Measurements from ENCODE around the gene NUDCD3.

NUDCD3 gene

GRCh38 chr7:44477938-44478337 lies 12.5 kb downstream of the NUDCD3 start:
- no peak for DNase-seq (ENCODE audit: low read depth)

- peak; percentile 34 for DNase-seq (ENCODE audit: low read depth)
Observed at GRCh38 chr7:44477063-44477830, 13.2 kb downstream of the NUDCD3 start.

GRCh38 chr7:44476313-44476712 lies 14.1 kb downstream of the NUDCD3 start:
- no peak for DNase-seq (ENCODE audit: low read depth)

DNA sequence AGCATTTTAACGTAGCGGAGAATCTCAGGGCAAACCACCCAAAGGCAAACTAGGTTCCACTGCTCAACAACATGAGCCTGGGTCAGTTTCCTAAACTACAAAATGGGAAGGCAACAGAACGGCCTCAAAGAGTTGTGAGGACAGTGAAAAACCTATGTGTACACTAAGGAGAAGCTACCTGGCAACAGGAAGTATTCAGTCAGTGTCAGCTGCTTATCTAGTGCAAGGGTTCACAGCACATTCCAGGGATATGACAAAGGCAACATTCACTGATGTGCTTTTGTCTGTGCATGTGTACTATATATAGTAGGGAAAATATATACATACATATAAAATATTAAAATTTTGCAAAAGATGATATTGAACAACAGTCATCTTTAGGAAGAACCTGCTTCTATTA lies 17.2 kb downstream of the NUDCD3 start:
- no peak for DNase-seq (ENCODE audit: low read depth)

- DNase-seq (ENCODE audit: low read depth): no peak
Observed at GRCh38 chr7:44472843-44473242, 17.6 kb downstream of the NUDCD3 start.

GRCh38 chr7:44471850-44472249 lies 18.6 kb downstream of the NUDCD3 start:
- DNase-seq (ENCODE audit: low read depth): no peak

GRCh38 chr7:44471436-44471835 lies 19.0 kb downstream of the NUDCD3 start:
- DNase-seq (ENCODE audit: low read depth): no peak

- DNase-seq (ENCODE audit: low read depth): no peak
Observed at GRCh38 chr7:44470628-44471245, 19.7 kb downstream of the NUDCD3 start.

- no peak for DNase-seq (ENCODE audit: low read depth)
Observed at GRCh38 chr7:44470135-44470479, 20.4 kb downstream of the NUDCD3 start.

DNA sequence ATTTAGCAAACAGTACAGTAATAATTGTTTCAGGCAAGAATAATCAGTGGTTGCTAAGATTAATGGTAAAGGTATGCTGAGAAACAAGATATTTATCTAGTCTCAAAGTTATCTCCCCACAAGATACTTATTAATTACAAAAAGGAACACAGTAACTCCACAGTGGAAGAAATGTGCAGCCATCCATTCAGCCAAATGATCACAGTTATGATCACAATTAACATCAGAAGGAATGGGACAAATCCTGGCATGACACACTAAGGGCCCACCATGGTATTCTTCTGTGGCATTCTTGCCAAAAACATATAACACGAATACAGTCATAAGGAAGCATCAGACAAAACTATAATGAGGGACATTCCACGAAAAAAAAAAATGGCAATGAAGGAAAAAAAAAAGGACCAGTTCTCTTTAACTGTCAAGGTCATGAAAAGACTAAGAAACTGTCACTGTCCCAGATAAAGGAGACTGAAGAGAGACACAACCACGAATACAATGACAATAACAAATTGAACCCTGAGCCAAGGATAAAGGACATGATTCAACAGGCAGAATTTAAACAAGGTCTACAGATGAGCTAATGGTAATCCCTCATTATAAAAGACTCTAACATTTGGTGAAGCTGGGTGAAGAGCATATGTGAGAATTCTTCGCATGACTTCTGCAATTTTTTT lies 20.9 kb downstream of the NUDCD3 start:
- no peak for DNase-seq (ENCODE audit: low read depth)

- no peak for DNase-seq (ENCODE audit: low read depth)
Observed at GRCh38 chr7:44467217-44467548, 23.3 kb downstream of the NUDCD3 start.

DNA sequence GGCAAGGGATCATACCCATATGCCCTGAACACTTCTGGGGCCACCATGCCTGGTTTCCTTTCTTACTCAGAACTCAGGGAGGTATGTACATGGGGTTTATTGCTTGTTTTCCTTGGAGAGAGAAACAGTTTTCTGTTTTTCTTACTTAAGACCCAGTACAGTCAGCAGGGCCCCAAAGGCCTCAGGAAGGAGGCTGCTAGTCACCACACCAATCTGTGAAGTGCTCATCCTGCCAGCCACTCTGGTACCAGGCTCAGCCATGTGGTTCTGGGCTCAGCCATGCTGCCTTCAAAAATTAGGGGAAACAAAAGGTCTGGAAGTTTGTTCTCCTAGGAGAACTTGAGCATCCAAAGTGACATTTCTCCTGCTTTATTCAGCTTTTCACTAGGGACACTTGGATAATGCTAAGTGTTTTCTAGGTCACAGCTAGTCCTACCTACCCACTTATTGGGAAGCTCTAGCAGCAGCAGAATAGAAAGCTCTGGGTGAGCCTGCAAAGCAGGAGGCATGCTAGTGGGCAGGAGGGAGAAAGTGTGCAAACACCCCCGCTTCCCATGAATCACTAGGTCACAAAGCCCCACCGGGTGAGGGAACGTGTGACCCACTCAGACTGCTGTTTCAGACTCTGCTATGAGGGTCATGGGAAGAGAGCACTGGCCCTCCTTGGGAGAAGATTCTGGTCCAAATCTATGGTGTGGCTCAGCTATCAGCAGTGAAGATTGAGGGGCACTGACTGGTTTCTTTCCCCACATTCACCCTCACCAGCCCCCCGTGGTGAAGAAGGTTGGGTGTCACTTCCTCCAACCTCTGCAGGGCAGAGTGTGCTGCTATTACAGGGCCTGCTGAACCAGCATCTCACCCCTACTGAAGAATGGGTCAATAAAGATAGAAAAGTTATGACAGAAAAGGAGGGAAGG lies 23.9 kb downstream of the NUDCD3 start:
- no peak for DNase-seq (ENCODE audit: low read depth)

GRCh38 chr7:44465490-44465889 lies 25.0 kb downstream of the NUDCD3 start:
- DNase-seq (ENCODE audit: low read depth): no peak

- DNase-seq (ENCODE audit: low read depth): no peak
Observed at GRCh38 chr7:44463169-44463808, 27.2 kb downstream of the NUDCD3 start.

GRCh38 chr7:44461387-44461786 lies 29.1 kb downstream of the NUDCD3 start:
- no peak for DNase-seq (ENCODE audit: low read depth)

- DNase-seq (ENCODE audit: low read depth): peak; percentile 49
Observed at GRCh38 chr7:44460325-44460724, 30.1 kb downstream of the NUDCD3 start.

DNA sequence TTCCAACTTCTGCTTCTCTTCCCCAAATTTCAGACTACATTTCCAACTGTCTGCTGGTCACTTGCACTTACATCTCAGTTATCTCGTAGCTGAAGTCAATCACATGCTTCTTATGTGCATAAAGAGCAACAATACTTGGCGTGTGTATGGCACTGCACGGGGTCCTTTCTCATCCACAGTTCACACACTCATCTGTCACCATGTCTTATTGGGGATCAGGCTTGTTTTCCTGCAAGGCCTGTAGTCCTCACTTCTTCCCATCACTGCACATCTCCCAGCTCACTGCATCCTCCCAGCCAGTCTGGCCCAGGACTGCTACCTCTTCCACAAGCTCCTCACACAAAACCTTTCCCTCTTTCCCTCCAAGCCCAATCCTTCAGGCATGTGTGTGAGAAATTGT lies 35.3 kb downstream of the NUDCD3 start:
- DNase-seq (ENCODE audit: low read depth): no peak

DNA sequence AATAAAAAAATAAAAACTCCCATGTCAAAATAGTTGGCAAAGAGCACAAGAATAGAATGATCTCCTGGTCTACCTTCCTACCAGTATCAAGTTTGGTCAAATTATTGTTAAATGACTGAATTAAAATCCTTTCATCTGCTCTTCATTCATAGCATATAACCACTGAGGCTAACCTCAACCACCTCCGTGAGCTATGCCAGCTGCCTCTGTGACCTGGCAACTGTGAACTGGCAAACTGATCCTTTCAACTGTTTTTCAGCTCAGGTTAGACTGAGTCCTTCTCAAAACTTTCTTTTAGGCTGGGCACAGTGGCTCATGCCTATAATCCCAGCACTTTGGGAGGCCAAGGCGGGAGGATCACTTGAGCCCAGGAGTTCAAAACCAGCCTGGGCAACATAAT lies 36.1 kb downstream of the NUDCD3 start:
- DNase-seq (ENCODE audit: low read depth): no peak

- no peak for DNase-seq (ENCODE audit: low read depth)
Observed at GRCh38 chr7:44451123-44451522, 39.3 kb downstream of the NUDCD3 start.

DNA sequence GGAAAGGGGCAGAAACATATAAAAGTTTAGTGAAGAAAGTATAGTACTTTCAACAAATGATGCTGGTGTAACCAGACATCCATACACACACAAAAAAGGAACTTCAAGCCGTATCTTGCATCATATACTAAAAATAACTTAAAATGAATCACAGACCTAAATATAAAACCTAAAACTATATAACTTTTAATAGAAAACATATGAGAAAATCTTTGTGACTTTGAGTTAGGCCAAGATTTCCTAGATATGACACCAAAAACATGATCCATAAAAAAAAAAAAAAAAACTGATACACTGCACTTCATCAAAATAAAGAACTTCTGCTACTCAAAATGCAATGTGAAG lies 40.9 kb downstream of the NUDCD3 start:
- no peak for DNase-seq (ENCODE audit: low read depth)

- DNase-seq (ENCODE audit: low read depth): no peak
Observed at GRCh38 chr7:44448922-44449583, 41.4 kb downstream of the NUDCD3 start.
